Lower leg skin (tissue), 4 donors: ENCODE measurements around the gene KCNJ14. TPM values are rescaled to one million over a fixed set of nuclear protein-coding genes. Genes with fewer than 3 reads are reported as not detected.
A peak's percentile ranks its signal among the peaks of the same experiment; 100 is the strongest.

ENCODE experiments used
- DNase-seq, 2 donors: peaks; one replicate each; pipeline ENCODE4 v3.0.0-alpha.2; 2019; ENCODE audit warnings: low spot score in 2 of 2
- H3K4me3 ChIP-seq: fragments of 200-600 bp; sonication (generic); 2 replicates; pipeline ENCODE4 v1.5.1; 2017; ENCODE audit warnings: mild to moderate bottlenecking, low read depth; ENCODE audit not compliant: poor library complexity, severe bottlenecking
- POLR2A ChIP-seq, 2 donors: fragments of 450-650 bp; IDR thresholded peaks; one replicate each; pipeline ENCODE4 v1.6.1; 2016 to 2017; ENCODE audit warnings: antibody characterized with exemption in 2 of 2, mild to moderate bottlenecking in 1 of 2, moderate library complexity in 1 of 2
- WGBS, 2 donors: methylation state at CpG; one replicate each; pipeline ENCODE4 v1.1.5; 2018; 5-methylcytosine and 5-hydroxymethylcytosine counted together
- intact Hi-C: fragments of 100-400 bp; cut with DNase I; formaldehyde crosslinking; loops from one replicate; pipeline ENCODE4 v1.15.0; 2023; ENCODE audit warnings: low total_unique reads
- total RNA-seq, 4 donors: library from RNA; depleted of rRNA; stranded (reverse); fragments of >200 nt; gene quantifications; one replicate each; pipeline ENCODE4 v1.1.0, GENCODE V29; 2016
- TF ChIP-seq, protein P1 (sequence below), 3 donors: fragments of 450-650 bp; IDR thresholded peaks; one replicate each; pipeline ENCODE4 v1.5.1; 2016; ENCODE audit warnings: antibody characterized with exemption in 3 of 3, mild to moderate bottlenecking in 3 of 3, moderate library complexity in 2 of 3

KCNJ14 gene
- total RNA-seq, 4 donors from 2014 or later, result 0.86 to 4.7 (median 1.4) TPM

- no peak for DNase-seq
- 7 to 8% methylated on average over 31 to 32 of the region's 32 CpGs for WGBS, 2 donors
- H3K4me3 ChIP-seq, result no peak within 1 kb of the TSS
- no peak for TF ChIP-seq POLR2A (IDR thresholded peaks at IDR 0.05)
- TF ChIP-seq, protein P1, sequence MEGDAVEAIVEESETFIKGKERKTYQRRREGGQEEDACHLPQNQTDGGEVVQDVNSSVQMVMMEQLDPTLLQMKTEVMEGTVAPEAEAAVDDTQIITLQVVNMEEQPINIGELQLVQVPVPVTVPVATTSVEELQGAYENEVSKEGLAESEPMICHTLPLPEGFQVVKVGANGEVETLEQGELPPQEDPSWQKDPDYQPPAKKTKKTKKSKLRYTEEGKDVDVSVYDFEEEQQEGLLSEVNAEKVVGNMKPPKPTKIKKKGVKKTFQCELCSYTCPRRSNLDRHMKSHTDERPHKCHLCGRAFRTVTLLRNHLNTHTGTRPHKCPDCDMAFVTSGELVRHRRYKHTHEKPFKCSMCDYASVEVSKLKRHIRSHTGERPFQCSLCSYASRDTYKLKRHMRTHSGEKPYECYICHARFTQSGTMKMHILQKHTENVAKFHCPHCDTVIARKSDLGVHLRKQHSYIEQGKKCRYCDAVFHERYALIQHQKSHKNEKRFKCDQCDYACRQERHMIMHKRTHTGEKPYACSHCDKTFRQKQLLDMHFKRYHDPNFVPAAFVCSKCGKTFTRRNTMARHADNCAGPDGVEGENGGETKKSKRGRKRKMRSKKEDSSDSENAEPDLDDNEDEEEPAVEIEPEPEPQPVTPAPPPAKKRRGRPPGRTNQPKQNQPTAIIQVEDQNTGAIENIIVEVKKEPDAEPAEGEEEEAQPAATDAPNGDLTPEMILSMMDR (IDR thresholded peaks at IDR 0.05), result no peak
- intact Hi-C loops, result no loop called here
These were observed 56.6 kb downstream of the KCNJ14 start, which contains the start of gene LMTK3 for GRCh38 chr19:48511800-48512503. Gene LMTK3 (minus strand): TSS chr19:48511835. CDS start chr19:48511576, 259 bp downstream.

GRCh38 chr19:48512504-48513288 lies 57.3 kb downstream of the KCNJ14 start:
- no peak for DNase-seq
- no peak overlapping the region for H3K4me3 ChIP-seq
- intact Hi-C loops, result no loop called here
- 40 to 41% methylated on average over 19 of the region's 19 CpGs for WGBS, 2 donors
- no peak for TF ChIP-seq POLR2A (IDR thresholded peaks at IDR 0.05)
- TF ChIP-seq, protein P1 (IDR thresholded peaks at IDR 0.05), result peak in 1 of 3 donors; percentile 5

DNA sequence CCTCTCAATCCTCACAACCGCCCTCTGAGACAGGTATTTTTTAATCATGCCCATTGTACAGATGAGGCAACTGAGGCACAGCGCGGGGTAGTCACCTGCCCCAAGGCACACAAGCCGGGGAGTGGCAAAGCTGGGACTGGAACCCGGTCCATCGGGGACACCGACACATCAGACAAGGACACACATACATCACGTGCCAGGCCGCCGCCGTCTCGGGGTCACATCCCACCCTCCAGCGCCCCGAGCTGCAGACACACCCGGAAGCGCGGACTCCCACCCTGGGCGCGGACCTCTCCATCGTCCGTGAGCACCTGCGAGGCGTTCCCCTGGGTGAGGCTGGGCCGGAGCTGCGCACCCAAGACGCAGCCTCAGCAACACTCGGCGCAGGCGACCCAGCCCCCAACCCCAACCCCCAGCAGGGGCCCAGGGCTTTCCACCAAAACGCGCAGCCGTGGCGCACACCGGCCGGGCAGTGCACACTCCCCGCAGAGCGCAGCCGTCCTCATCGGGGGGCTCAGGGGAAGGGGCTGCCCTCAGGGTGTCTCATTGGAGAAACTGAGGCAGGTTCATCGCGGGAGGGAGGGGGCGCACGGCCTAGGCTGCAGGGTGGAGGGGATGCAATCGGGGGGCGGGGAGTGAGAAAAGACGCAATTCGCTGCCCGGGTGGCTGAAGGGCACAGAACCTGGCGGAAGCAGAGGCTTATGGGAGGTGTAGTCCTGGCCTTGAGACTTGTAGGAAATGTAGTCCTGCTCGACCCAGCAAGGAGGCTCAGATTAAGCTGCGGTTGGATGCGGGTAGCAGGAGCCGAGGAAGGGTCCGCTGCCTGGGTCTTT lies 58.1 kb downstream of the KCNJ14 start:
- peak overlapping the region; percentile 46 for H3K4me3 ChIP-seq
- intact Hi-C loops, result no loop called here
- WGBS, 2 donors, result 3 to 4% methylated on average over 45 to 54 of the region's 54 CpGs
- TF ChIP-seq, protein P1 (IDR thresholded peaks at IDR 0.05), result no peak
- no peak for TF ChIP-seq POLR2A (IDR thresholded peaks at IDR 0.05)
- peak in 1 of 2 donors; percentile 38 for DNase-seq

- TF ChIP-seq POLR2A (IDR thresholded peaks at IDR 0.05), result no peak
- TF ChIP-seq, protein P1 (IDR thresholded peaks at IDR 0.05), result no peak
- no peak overlapping the region for H3K4me3 ChIP-seq
- WGBS, 2 donors, result 50 to 58% methylated on average over 11 of the region's 11 CpGs
These were observed 58.7 kb downstream of the KCNJ14 start for GRCh38 chr19:48514123-48514458.

GRCh38 chr19:48516536-48516935 lies 61.2 kb downstream of the KCNJ14 start:
- intact Hi-C loops, result no loop called here
- DNase-seq, result no peak
- TF ChIP-seq, protein P1 (IDR thresholded peaks at IDR 0.05), result no peak
- no peak for TF ChIP-seq POLR2A (IDR thresholded peaks at IDR 0.05)
- 58 to 75% methylated on average over 8 of the region's 8 CpGs for WGBS, 2 donors
- H3K4me3 ChIP-seq, result no peak overlapping the region

More at GRCh38 chr19:48514123-48514458, 58.7 kb downstream of the KCNJ14 start:
- intact Hi-C loops, result no loop called here
- DNase-seq, result no peak

Other genes with a start within 250 kb of the KCNJ14 start
- gene CARD8, start 199.7 kb upstream of the KCNJ14 start, total RNA-seq, result 10 to 100 TPM in 3 of 4 donors, 1 to 10 TPM in 1; 9.3 to 14.1 (median 11.1) TPM
- under 1 TPM in 3 of 4 donors, not detected in 1; 0.15 to 0.81 (median 0.62) TPM for gene ZNF114, start 185.5 kb upstream of the KCNJ14 start, total RNA-seq
- gene EMP3, start 130.0 kb upstream of the KCNJ14 start, total RNA-seq, result 10 to 100 TPM; 11.5 to 29.3 (median 14.7) TPM
- gene TMEM143, start 91.6 kb upstream of the KCNJ14 start, total RNA-seq, result 10 to 100 TPM in 1 of 4 donors, 1 to 10 TPM in 3; 6.7 to 21.0 (median 8.7) TPM
- not detected for gene SYNGR4, start 91.2 kb upstream of the KCNJ14 start, total RNA-seq
- gene KDELR1, start 64.0 kb upstream of the KCNJ14 start, total RNA-seq, result 10 to 100 TPM; 71.3 to 99.6 (median 80.3) TPM
- gene GRIN2D, start 61.9 kb upstream of the KCNJ14 start, total RNA-seq, result under 1 TPM; 0.17 to 0.47 (median 0.42) TPM
- 10 to 100 TPM; 33.3 to 44.4 (median 39.3) TPM for gene GRWD1, start 9.6 kb upstream of the KCNJ14 start, total RNA-seq
- 100 to 1,000 TPM in 1 of 4 donors, 10 to 100 TPM in 3; 67.7 to 162 (median 78.2) TPM for gene CYTH2, start 13.8 kb downstream of the KCNJ14 start, total RNA-seq
- 1 to 10 TPM; 5.3 to 6.7 (median 5.8) TPM for gene LMTK3, start 56.3 kb downstream of the KCNJ14 start, total RNA-seq
- gene SULT2B1, start 96.6 kb downstream of the KCNJ14 start, total RNA-seq, result 100 to 1,000 TPM; 119 to 191 (median 166) TPM
- gene SPACA4, start 151.2 kb downstream of the KCNJ14 start, total RNA-seq, result 1 to 10 TPM in 2 of 4 donors, not detected in 2; 1.7 to 2.1 TPM
- 1 to 10 TPM in 2 of 4 donors, under 1 TPM in 2; 0.53 to 8.2 (median 3.8) TPM for gene FAM83E, start 159.5 kb downstream of the KCNJ14 start, total RNA-seq
- gene RPL18, start 163.6 kb downstream of the KCNJ14 start, total RNA-seq, result 1,000 to 10,000 TPM; 3,252 to 5,828 (median 3,870) TPM
- gene SPHK2, start 163.9 kb downstream of the KCNJ14 start, total RNA-seq, result 1 to 10 TPM; 2.2 to 8.8 (median 6.1) TPM
- gene DBP, start 181.8 kb downstream of the KCNJ14 start, total RNA-seq, result 10 to 100 TPM; 21.1 to 41.6 (median 24.8) TPM
- 10 to 100 TPM in 3 of 4 donors, 1 to 10 TPM in 1; 7.3 to 37.5 (median 10.3) TPM for gene CA11, start 190.6 kb downstream of the KCNJ14 start, total RNA-seq
- 1 to 10 TPM in 1 of 4 donors, under 1 TPM in 2, not detected in 1; 0.47 to 1.9 (median 0.58) TPM for gene NTN5, start 217.4 kb downstream of the KCNJ14 start, total RNA-seq
- 10 to 100 TPM in 3 of 4 donors, 1 to 10 TPM in 1; 8.5 to 14.9 (median 11.5) TPM for gene FUT2, start 240.4 kb downstream of the KCNJ14 start, total RNA-seq